GM12801 (cell line): Measurements from ENCODE around the gene HIVEP2.

Source experiments
- CTCF ChIP-seq: IDR thresholded peaks from one replicate; pipeline ENCODE4 v1.5.1; 2011; ENCODE audit warnings: control low read depth; ENCODE audit not compliant: insufficient read length; ENCODE audit errors: extremely low read depth

The HIVEP2 gene

GRCh38 chr6:142827369-142827768, 117.6 kb downstream of the HIVEP2 start:
- no peak for TF ChIP-seq CTCF

- TF ChIP-seq CTCF: no peak
Observed at GRCh38 chr6:142825760-142826159, 119.2 kb downstream of the HIVEP2 start.

GRCh38 chr6:142824426-142824825, 120.5 kb downstream of the HIVEP2 start:
- no peak for TF ChIP-seq CTCF

GRCh38 chr6:142823256-142823902, 121.6 kb downstream of the HIVEP2 start:
- TF ChIP-seq CTCF: no peak

GRCh38 chr6:142822842-142823241, 122.1 kb downstream of the HIVEP2 start:
- TF ChIP-seq CTCF: no peak

GRCh38 chr6:142822383-142822782, 122.6 kb downstream of the HIVEP2 start:
- no peak for TF ChIP-seq CTCF

- no peak for TF ChIP-seq CTCF
Observed at GRCh38 chr6:142821860-142822259, 123.1 kb downstream of the HIVEP2 start.
